ENCODE data around the gene ATP2B3. TPM values are rescaled to one million over a fixed set of nuclear protein-coding genes. Genes with fewer than 3 reads are reported as not detected.
A peak's percentile ranks its signal among the peaks of the same experiment; 100 is the strongest.

The ATP2B3 gene
- total and polyA plus RNA-seq, 2 of the 4 experiments (the other 2 are of a cell fraction) = under 0.01 to 0.03 TPM

DNA sequence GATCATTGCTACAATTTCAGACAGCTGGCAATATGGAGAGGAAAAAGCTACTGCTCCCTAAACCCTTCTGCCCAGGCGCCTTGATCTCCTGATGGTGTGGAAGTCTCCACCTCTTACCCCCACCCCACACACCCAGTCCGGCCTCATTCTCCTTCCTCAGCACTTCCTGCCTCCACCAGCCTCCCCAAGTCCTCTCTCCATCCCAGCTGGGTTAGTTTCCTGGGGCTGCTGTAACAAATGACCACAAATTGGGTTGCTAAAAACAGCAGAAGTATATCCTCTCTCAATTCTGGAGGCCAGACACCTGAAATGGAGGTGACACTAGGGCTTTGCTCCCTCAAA is 82.6 kb downstream of the ATP2B3 start:
- Histone ChIP-seq H2AK9ac (replicated peaks; ENCODE audit: low read depth, low read length, poor library complexity) (no peak overlapping the region), H2BK20ac (ENCODE audit: low read depth, low read length) (no peak overlapping the region), H3K9me1 (ENCODE audit: insufficient read depth, low read length) (no peaks in the 10 kb centered on the region), H3K18ac (ENCODE audit: low read depth, low read length) (no peak overlapping the region), H2AK5ac (ENCODE audit: low read depth, low read length) (no peak overlapping the region), H4K5ac (ENCODE audit: low read depth, low read length) (no peak overlapping the region; the same call in 1 of the 2 replicates), H3K36me3 (ENCODE audit: control insufficient read depth, insufficient read depth, low read length) (peaks cover 1% of the 10 kb centered on the region), H4K91ac (ENCODE audit: insufficient read depth, low read depth, low read length) (no peak overlapping the region), H4K20me1 (ENCODE audit: insufficient read depth, low read length) (peaks cover 20% of the 10 kb centered on the region; the same call in 1 of the 2 replicates), H3K9me3 (ENCODE audit: control insufficient read depth, insufficient read depth, low read length) (peaks cover 2% of the 10 kb centered on the region; the same call in 1 of the 2 replicates), H2BK15ac (ENCODE audit: low read depth, low read length) (no peak overlapping the region), H2BK5ac (ENCODE audit: low read depth, low read length, poor library complexity, severe bottlenecking) (no peak overlapping the region), H3K4ac (ENCODE audit: low read depth, low read length) (no peak overlapping the region), H3K4me1 (ENCODE audit: control insufficient read depth, insufficient read depth, low read length) (0 out of 2 replicates have a peak, but pooled peaks cover 3% of the 10 kb centered on the region), H3K9ac (ENCODE audit: low read depth, low read length) (peak overlapping the region; percentile 70), H3K14ac (replicated peaks; ENCODE audit: low read depth, low read length) (no peak overlapping the region), H2AFZ (replicated peaks; ENCODE audit: low read length, poor library complexity) (peak overlapping the region; percentile 93), H3K56ac (ENCODE audit: extremely low read depth, insufficient read depth, low read length) (no peak overlapping the region), H3K79me1 (ENCODE audit: low read depth in 1 of 2, low read length in 2 of 2) (peaks cover 6 to 22% of the 10 kb centered on the region in 2 experiments; a peak in 3 of 4 replicates), H3K4me2 (ENCODE audit: low read depth, low read length) (peak overlapping the region; percentile 98), H3K4me3 (ENCODE audit: insufficient read depth, low read depth, low read length) (peak overlapping the region; percentile 94), H4K8ac (ENCODE audit: low read depth in 2 of 2, low read length in 2 of 2) (peak overlapping the region; percentile 46 to 61; a peak in 2 of 4 replicates), H2BK120ac (ENCODE audit: low read depth, low read length) (no peak overlapping the region), H3K27me3 (ENCODE audit: control insufficient read depth, insufficient read depth, low read length) (no peaks in the 10 kb centered on the region; the same call in 1 of the 2 replicates), H3K23ac (ENCODE audit: low read depth, low read length) (no peak overlapping the region), H3K27ac (ENCODE audit: insufficient read depth, low read length) (no peak overlapping the region)
- TF ChIP-seq RFX5 (IDR thresholded peaks at IDR 0.05; ENCODE audit: low read depth, low read length) (no peak), CHD1 (IDR thresholded peaks at IDR 0.05; ENCODE audit: low read depth, low read length) (no peak), RAD21 (IDR thresholded peaks at IDR 0.05; ENCODE audit: low read length) (no peak), SMC3 (IDR thresholded peaks at IDR 0.05; ENCODE audit: low read depth, low read length) (no peak), CEBPB (IDR thresholded peaks at IDR 0.05; ENCODE audit: low read depth, low read length) (no peak), MAFK (IDR thresholded peaks at IDR 0.05; ENCODE audit: low read depth, low read length) (no peak), RCOR1 (IDR thresholded peaks at IDR 0.05; ENCODE audit: insufficient replicate concordance, low read length) (no peak), MAZ (IDR thresholded peaks at IDR 0.05; ENCODE audit: borderline replicate concordance, low read depth, low read length) (no peak), FOS (IDR thresholded peaks at IDR 0.05; ENCODE audit: low read depth, low read length) (no peak), POLR2A (IDR thresholded peaks at IDR 0.05; ENCODE audit: low read depth, low read length) (no peak), BHLHE40 (IDR thresholded peaks at IDR 0.05; ENCODE audit: low read depth, low read length) (no peak), NFE2L2 (IDR thresholded peaks at IDR 0.05; ENCODE audit: low read depth, low read length) (no peak)
- TF ChIP-seq, protein P1, sequence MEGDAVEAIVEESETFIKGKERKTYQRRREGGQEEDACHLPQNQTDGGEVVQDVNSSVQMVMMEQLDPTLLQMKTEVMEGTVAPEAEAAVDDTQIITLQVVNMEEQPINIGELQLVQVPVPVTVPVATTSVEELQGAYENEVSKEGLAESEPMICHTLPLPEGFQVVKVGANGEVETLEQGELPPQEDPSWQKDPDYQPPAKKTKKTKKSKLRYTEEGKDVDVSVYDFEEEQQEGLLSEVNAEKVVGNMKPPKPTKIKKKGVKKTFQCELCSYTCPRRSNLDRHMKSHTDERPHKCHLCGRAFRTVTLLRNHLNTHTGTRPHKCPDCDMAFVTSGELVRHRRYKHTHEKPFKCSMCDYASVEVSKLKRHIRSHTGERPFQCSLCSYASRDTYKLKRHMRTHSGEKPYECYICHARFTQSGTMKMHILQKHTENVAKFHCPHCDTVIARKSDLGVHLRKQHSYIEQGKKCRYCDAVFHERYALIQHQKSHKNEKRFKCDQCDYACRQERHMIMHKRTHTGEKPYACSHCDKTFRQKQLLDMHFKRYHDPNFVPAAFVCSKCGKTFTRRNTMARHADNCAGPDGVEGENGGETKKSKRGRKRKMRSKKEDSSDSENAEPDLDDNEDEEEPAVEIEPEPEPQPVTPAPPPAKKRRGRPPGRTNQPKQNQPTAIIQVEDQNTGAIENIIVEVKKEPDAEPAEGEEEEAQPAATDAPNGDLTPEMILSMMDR (conservative IDR thresholded peaks at IDR 0.05; ENCODE audit: low read depth, low read length) = no peak
- TF ChIP-seq, protein P2, sequence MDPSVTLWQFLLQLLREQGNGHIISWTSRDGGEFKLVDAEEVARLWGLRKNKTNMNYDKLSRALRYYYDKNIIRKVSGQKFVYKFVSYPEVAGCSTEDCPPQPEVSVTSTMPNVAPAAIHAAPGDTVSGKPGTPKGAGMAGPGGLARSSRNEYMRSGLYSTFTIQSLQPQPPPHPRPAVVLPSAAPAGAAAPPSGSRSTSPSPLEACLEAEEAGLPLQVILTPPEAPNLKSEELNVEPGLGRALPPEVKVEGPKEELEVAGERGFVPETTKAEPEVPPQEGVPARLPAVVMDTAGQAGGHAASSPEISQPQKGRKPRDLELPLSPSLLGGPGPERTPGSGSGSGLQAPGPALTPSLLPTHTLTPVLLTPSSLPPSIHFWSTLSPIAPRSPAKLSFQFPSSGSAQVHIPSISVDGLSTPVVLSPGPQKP (IDR thresholded peaks at IDR 0.05; ENCODE audit: borderline replicate concordance, low read depth, low read length) = no peak
- TF ChIP-seq, protein P3, sequence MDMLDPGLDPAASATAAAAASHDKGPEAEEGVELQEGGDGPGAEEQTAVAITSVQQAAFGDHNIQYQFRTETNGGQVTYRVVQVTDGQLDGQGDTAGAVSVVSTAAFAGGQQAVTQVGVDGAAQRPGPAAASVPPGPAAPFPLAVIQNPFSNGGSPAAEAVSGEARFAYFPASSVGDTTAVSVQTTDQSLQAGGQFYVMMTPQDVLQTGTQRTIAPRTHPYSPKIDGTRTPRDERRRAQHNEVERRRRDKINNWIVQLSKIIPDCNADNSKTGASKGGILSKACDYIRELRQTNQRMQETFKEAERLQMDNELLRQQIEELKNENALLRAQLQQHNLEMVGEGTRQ (IDR thresholded peaks at IDR 0.05; ENCODE audit: low read depth, low read length) = no peak
- dilution Hi-C loops (cut with HindIII; ENCODE audit: low sequenced_read_pairs, unreplicated experiment) = no loop called here
- in situ Hi-C loops (cut with MboI; ENCODE audit: low sequenced_read_pairs) = no loop called here
- DNase-seq (no peak), ATAC-seq (ENCODE audit: low read depth) (no peak)
- ChIA-PET CTCF (no interaction called here), POLR2A (ENCODE audit: unreplicated experiment) (no interaction called here)
- intact Hi-C loops (cut with micrococcal nuclease) = no loop called here
- WGBS, 2 experiments (ENCODE audit: extremely low coverage in 2 of 2, insufficient read length in 1 of 2) = 11% methylated on average over 2 of the region's 2 CpGs; no CpG with 5 or more reads in 1 of the 2 experiments
- no TSS peak for BruUV-seq (replicated peaks)
